Measurements from ENCODE around the gene RPP25.
"Not testable (repeated sequence)": the region's sequence is repeated elsewhere in the genome, so short reads cannot be mapped to it uniquely, and the experiment has no call there.

The RPP25 gene

DNA sequence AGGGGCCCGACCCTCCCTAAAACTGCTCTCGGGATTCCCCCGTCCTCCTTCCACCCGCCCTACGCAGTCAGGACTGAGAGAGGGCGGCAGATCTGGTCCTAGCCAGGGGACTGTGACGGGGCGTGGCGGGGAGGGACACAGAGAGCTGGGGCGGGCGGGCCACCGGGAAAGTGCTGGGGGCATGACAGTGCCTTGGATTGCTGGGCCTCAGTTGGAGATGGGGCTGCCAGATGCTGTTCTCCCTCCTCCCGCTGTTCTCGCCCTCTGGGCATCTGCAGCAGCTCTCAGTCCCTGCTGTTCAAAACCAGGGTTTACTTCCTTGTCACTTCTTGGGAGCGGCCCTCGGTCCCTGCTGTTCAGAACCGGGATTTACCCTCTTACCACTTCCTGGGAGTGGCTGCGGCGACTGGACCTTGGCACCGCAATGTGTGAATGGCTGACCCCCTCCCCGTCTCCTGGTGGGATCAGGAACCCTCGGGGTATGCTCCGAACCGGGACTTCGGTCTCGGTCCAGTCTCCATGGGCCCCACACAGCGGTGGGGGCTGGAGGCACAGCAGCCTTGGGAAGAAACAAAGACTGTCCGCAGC is 1.8 kb upstream of the RPP25 start:
- Mint-ChIP-seq H3K36me3 (no peaks in the 10 kb centered on the region), H3K27me3 (peaks cover 54 to 75% of the 10 kb centered on the region in 2 donors), H3K27ac (peak overlapping the region; percentile 56), H3K4me1 (peaks cover 13 to 44% of the 10 kb centered on the region in 2 donors), H3K4me3 (peak overlapping the region; percentile 34 to 46), H3K9me3 (no peaks in the 10 kb centered on the region)
- DNase-seq (no peak), ATAC-seq (replicated peaks) (no peak)

DNA sequence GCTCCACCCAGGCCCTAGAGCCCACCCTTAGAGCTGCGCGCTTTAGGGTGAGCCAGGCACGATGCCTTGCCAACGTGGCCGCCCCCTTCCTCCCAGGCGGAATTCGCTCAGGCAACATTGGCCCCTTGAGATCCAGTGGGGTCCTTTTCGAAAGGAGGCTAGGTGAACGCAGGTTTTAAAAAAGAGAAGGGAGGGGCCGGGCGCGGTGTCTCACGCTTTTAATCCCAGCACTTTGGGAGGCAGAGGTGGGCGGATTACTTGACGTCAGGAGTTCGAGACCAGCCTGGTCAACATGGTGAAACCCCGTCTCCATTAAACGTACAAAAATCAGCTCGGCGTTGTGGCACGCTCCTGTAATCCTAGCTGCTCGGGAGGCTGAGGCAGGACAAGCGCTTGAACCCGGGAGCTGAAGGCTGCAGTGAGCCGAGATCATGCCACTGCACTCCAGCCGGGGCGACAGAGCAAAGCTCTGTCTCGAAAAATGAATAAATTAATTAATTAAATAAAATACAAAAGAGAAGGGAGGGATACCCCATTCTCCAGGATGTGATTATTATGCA is 984 bp upstream of the RPP25 start:
- Mint-ChIP-seq H3K4me3 (peak overlapping the region; percentile 67 to 77), H3K27me3 (peaks cover 46 to 67% of the 10 kb centered on the region in 2 donors), H3K4me1 (peaks cover 13 to 44% of the 10 kb centered on the region in 2 donors), H3K9me3 (no peaks in the 10 kb centered on the region), H3K27ac (no peak overlapping the region), H3K36me3 (no peaks in the 10 kb centered on the region)
- DNase-seq (no peak), ATAC-seq (replicated peaks) (no peak)

DNA sequence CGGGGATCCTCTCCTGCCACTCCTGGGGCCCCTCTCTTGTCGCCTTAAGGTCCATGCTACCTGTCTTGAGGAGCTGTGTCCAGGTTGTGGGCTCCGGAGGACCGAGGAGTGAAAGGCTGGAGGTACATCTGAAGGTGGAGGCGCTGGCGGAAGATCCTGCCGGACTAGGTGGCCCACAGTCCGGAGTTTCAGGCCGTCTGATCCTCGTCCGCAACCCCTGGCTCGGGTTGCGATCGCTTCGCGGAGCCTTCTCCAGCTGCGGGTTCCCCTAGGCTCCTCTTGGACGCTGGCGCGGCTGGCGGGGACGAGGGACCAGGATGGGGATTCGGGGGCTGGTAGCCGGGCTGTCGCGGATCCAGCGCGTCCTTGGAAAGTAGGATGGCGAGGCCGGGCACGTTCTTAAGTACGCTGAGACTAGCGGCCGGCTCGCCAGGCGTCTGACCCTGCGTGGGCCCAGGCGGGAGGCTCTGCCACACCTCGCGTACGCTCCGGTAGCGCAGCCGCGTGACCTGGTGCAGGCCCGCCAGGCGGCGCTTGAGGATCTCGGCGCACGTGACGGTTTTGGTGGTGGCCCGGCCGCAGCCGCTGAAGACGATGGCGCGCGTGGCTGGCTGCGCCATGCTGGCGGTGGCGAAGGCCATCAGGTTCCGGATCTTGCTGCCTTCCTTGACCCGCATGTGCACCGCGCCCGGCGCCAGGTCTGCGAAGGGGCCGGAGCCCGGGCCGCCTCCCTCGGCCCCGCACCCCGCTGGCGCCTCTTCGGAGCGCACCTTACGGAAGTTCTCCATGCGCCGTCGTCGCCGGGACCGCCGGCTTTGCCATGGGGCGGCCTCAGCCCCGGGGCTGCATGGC is 550 bp downstream of the RPP25 start:
- peak; percentile 47 for DNase-seq
- no peaks in the 10 kb centered on the region for H3K9me3 Mint-ChIP-seq
- no peaks in the 10 kb centered on the region for H3K36me3 Mint-ChIP-seq
- peaks cover 13 to 44% of the 10 kb centered on the region in 2 donors for H3K4me1 Mint-ChIP-seq
- peak; percentile 65 to 74 for ATAC-seq (replicated peaks)
- H3K4me3 Mint-ChIP-seq = peak overlapping the region; percentile 36 to 77
- H3K27ac Mint-ChIP-seq = peak overlapping the region; percentile 31
- peaks cover 36 to 51% of the 10 kb centered on the region in 2 donors for H3K27me3 Mint-ChIP-seq

DNA sequence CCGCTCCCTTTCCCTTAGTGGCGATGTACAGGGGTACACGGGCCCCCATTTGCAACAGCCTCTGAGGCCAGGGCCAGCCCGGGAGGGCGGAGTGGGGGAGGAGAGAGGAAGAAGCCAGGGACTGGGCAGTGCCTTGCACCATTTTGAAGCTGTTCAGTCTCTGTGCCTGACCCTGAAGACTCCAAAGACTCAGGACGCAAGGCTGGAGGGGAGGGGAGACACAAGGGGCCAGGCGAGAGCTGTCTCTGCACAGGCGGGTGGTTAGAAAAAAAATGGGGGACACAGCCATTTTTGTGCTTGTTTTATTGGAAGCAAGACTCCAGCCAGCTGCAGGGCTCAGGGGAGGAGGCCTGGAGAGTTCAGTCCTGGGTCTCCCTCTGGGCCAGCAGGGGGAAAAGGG is 1.6 kb downstream of the RPP25 start:
- ATAC-seq (replicated peaks) (no peak), DNase-seq (no peak)
- Mint-ChIP-seq H3K4me3 (peak overlapping the region; percentile 36 to 77), H3K27ac (no peak overlapping the region), H3K4me1 (peaks cover 16 to 44% of the 10 kb centered on the region in 2 donors), H3K9me3 (no peaks in the 10 kb centered on the region), H3K36me3 (no peaks in the 10 kb centered on the region), H3K27me3 (peaks cover 29 to 42% of the 10 kb centered on the region in 2 donors)

DNA sequence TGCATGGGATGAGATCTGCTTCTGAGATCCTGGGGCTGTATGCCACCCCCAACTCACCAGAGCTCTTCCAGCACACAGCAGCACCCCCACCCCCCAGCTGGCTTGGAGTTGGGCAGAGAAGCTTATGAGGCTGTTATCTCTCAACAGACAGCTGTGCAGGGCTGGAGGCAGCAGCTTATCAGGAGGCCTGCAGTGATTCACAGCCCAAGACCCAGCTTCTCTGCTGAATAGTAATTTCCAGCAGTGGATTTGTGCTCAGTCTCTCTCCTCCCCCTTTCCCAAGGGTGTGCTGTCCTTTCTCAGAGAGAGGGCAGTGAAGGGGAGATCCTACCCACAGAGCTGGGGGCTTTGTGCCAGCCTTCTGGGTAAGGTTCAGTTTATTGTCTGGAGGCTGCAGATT is 2.1 kb downstream of the RPP25 start:
- DNase-seq (no peak), ATAC-seq (replicated peaks) (no peak)
- H3K4me3 Mint-ChIP-seq = no peak overlapping the region
- H3K27me3 Mint-ChIP-seq = peaks cover 27 to 39% of the 10 kb centered on the region in 2 donors
- no peaks in the 10 kb centered on the region for H3K9me3 Mint-ChIP-seq
- H3K4me1 Mint-ChIP-seq = peaks cover 16 to 43% of the 10 kb centered on the region in 2 donors
- H3K36me3 Mint-ChIP-seq = no peaks in the 10 kb centered on the region
- no peak overlapping the region for H3K27ac Mint-ChIP-seq

DNA sequence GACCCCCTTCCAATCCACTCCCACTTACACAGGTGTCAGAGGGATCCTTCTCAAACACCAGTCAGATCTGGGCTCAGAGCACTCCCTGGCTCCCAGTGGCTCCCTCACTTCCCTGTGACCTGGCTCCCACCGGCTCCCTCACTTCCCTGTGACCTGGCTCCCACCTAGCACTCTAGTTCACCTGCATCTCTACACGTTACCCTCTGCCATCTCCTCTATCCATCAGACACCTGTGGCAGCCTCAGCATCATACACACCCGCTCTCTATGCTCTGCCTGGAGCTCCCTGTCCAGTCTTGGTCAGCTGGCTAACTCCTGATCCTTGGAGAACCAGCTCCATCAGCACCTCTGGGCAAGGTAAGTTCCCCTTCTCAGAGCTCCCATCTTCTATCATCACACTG is 5.6 kb downstream of the RPP25 start:
- H3K9me3 Mint-ChIP-seq = no peaks in the 10 kb centered on the region
- no peak for DNase-seq
- no peak overlapping the region for H3K27ac Mint-ChIP-seq
- H3K27me3 Mint-ChIP-seq = peaks cover 10 to 15% of the 10 kb centered on the region in 2 donors
- no peak for ATAC-seq (replicated peaks)
- H3K4me1 Mint-ChIP-seq = peaks cover 8 to 14% of the 10 kb centered on the region in 2 donors
- no peaks in the 10 kb centered on the region for H3K36me3 Mint-ChIP-seq
- H3K4me3 Mint-ChIP-seq = no peak overlapping the region

DNA sequence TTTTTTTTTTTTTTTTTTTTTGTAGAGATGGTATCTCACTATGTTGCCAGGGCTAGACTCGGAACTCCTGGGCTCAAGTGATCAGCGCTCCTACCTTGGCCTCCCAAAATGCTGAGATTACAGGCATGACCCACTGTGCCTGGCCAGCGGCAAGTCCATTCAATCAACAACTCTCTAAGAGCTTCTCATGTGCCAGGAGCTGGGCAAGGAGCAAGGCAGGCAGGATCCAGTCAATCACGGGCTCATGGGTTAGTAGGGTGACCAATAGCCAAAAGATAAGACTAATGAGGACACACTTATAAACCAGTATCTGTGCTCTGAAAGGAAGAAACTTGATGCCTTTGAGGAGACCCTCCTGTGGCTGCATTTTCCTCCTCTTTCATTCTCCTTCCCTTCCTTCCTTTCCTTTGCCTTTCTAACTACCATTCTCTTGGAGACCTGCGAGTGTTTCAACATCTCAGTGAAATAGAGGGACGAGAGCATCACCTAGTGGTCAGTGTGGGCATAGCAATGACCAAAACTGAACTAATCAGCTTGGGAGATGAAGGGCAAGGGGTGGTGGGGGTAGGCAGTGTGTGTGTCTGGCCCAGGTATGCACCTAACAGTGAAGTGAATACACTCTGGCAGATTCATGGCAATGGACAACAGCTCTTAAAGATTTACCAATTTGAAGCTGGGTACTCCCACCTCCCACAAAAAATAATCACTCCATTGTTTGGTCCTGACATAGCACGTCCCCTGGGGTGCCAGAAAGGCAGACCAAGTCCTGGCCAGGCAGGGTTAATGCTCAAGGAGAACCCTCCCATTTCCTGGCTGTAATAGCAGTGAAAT is 6.3 kb downstream of the RPP25 start:
- Mint-ChIP-seq H3K27ac (no peak overlapping the region), H3K27me3 (peaks cover 7 to 8% of the 10 kb centered on the region in 2 donors), H3K9me3 (no peaks in the 10 kb centered on the region), H3K4me1 (peaks cover 6 to 8% of the 10 kb centered on the region in 2 donors), H3K4me3 (no peak overlapping the region), H3K36me3 (no peaks in the 10 kb centered on the region)
- ATAC-seq (replicated peaks) (peak; percentile 86 to 89), DNase-seq (peak; percentile 57)

DNA sequence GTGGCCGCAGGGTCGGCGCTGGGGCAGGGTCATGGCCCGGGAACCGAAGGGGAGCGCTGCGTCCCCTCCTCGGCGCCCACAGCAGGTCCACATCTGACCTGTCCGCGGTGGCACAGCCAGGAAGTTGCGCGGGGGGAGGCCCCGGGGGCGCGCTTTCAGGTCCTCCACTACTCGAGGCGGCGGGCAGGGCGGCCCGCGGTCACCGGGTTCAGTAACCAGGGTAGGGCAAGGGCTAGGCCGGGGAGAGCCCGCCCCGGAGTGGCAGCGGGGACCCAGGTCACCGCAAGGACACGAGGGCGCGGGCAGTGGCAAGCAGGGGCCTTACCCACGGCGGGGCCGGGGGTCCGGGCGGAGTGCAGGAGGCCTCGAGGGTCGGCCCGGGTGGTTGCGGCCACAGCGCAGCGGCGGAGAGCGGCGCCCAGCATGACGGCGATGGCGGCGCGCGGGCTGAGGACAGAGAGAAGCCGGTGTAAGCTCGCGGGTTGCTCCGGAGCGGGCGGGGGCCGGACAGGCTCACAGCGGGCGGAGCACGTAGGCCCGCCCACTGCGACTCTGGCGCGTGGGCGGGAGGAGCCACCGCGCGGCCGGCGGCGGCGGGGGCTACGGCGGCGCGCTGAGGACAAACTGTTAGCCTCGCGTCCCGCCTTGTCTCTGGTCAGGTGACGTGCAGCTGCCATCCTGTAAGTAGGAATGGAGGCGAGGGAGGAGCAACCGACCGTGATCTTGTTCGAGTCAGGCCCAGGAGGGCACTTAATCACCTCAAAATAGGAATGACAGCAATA is 18.8 kb downstream of the RPP25 start, which contains the start of gene COX5A:
TSS of gene COX5A (minus strand) at position 484 of the 782 bp plus-strand sequence. CDS start at position 425, 59 bp downstream.
- Mint-ChIP-seq H3K27me3 (no peaks in the 10 kb centered on the region), H3K27ac (peak within 1 kb of the TSS; percentile 96), H3K4me3 (peak within 1 kb of the TSS; percentile 85 to 90), H3K4me1 (peaks cover 6 to 20% of the 10 kb centered on the region in 2 donors), H3K9me3 (no peaks in the 10 kb centered on the region), H3K36me3 (peaks cover 3 to 7% of the 10 kb centered on the region in 2 donors)
- ATAC-seq (replicated peaks) (peak; percentile 96), DNase-seq (peak; percentile 95)

DNA sequence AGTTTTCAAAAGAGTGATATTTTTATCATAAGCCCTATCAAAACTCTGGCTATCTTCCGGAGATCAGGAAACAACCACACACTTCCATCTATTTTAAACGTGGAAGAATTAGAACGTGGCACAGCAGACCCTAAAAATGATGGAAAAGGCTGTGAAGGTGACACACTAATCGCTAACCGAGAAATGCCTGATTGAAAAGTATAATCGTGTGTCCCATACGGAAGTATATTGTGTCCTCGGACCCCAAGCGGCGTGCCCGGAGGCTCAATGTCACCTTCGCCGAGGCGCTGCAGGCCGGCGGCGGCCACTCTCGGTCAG is 19.3 kb downstream of the RPP25 start:
- H3K9me3 Mint-ChIP-seq = no peaks in the 10 kb centered on the region
- peaks cover 6 to 20% of the 10 kb centered on the region in 2 donors for H3K4me1 Mint-ChIP-seq
- DNase-seq = no peak
- no peaks in the 10 kb centered on the region for H3K27me3 Mint-ChIP-seq
- H3K4me3 Mint-ChIP-seq = peak overlapping the region; percentile 85 to 90
- peak in 1 of 2 donors; percentile 26 for ATAC-seq (replicated peaks)
- peak overlapping the region; percentile 91 for H3K27ac Mint-ChIP-seq
- H3K36me3 Mint-ChIP-seq = peaks cover 3 to 7% of the 10 kb centered on the region in 2 donors

DNA sequence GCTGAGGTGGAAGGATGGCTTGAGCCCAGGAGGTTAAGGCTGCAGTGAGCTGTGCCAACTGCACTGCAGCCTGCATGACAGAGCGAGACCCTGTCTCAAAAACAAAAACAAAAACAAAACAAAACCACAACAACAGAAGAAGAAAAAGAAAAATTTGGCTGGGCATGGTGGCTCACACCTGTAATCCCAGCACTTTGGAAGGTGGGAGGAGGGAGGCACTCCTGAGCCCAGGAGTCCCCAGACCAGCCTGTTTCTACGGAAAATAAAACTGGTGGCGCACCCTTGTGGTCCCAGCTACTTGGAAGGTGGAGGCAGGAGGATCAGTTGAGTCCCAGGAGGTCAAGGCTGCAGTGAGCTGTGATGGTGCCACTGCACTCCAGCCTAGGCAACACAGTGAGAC is 21.4 kb downstream of the RPP25 start:
- Mint-ChIP-seq H3K4me3 (peak overlapping the region; percentile 62 to 63), H3K4me1 (peaks cover 6 to 20% of the 10 kb centered on the region in 2 donors), H3K36me3 (peaks cover 7 to 12% of the 10 kb centered on the region in 2 donors)
- DNase-seq; H3K9me3 Mint-ChIP-seq; ATAC-seq (replicated peaks); H3K27ac Mint-ChIP-seq; H3K27me3 Mint-ChIP-seq: not testable (repeated sequence)

DNA sequence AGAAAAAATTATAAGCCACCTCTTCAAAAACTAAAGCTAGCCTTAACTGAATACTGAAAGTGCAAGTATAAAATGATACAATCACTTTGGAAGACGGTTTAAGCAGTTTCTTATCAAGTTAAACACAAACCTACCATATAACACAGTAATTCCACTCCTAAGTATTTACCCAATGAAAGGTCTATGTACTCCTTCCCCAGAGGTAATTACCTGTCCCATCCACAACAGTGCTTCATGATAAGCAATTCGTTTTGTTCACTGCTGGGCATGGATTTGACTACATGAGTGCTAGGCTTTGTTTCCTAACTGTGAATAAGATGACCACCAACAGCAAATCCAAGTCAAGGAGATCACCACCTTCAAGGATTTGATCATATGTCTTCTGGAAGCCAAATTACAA is 23.0 kb downstream of the RPP25 start:
- Mint-ChIP-seq H3K4me3 (no peak overlapping the region), H3K27ac (no peak overlapping the region), H3K36me3 (peaks cover 8 to 12% of the 10 kb centered on the region in 2 donors), H3K9me3 (no peaks in the 10 kb centered on the region), H3K4me1 (peaks cover 6 to 20% of the 10 kb centered on the region in 2 donors), H3K27me3 (no peaks in the 10 kb centered on the region)
- ATAC-seq (replicated peaks) = no peak
- no peak for DNase-seq

DNA sequence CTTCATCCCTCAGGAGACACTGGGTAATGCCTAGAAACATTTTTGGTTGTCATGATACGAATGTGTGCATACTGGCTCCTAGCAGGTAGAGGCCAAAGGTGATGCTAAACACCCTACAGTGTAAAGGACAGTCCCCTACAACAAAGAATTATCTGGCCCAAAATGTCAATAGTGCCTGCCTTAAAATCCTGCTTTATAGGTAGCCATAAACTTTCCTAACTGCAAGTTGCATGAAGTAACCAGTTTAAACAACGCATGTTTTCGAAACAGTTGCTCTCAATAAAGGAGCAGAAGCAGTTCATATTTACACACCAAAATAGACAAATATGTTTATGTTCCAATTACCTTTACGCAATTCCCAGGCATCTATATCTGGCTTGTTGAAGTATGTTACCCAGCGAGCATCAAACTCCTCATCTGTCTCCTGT is 27.8 kb downstream of the RPP25 start:
- H3K36me3 Mint-ChIP-seq = peaks cover 9 to 14% of the 10 kb centered on the region in 2 donors
- H3K4me3 Mint-ChIP-seq = no peak overlapping the region
- DNase-seq (no peak), ATAC-seq (replicated peaks) (no peak)
- no peaks in the 10 kb centered on the region for H3K27me3 Mint-ChIP-seq
- peaks cover 0 to 5% of the 10 kb centered on the region in 2 donors for H3K4me1 Mint-ChIP-seq
- H3K27ac Mint-ChIP-seq = no peak overlapping the region
- H3K9me3 Mint-ChIP-seq = no peaks in the 10 kb centered on the region

DNA sequence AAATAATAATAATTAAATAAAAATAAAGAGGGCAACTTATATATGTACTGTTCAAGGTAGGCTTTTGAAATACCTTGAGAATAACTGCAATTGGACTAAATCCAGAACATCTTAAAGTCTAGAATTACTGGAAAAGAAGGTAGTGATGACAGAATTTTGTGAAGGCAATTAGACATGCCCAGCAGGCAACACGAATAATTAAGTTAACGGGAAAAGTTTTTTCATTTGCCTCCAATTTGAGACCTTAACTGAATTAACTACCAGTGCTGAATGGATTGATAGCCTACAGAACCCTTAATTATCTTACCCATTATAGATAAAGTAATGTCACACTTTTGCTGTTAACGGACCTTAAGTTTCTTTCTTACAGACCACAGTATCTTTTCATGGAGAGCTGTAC is 32.0 kb downstream of the RPP25 start:
- Mint-ChIP-seq H3K27me3 (no peaks in the 10 kb centered on the region), H3K36me3 (peaks cover 15 to 28% of the 10 kb centered on the region in 2 donors), H3K4me3 (no peak overlapping the region), H3K9me3 (no peaks in the 10 kb centered on the region), H3K27ac (no peak overlapping the region), H3K4me1 (no peaks in the 10 kb centered on the region)
- ATAC-seq (replicated peaks) (no peak), DNase-seq (no peak)

Data from stimulated activated naive B cell treated with anti-CD40 and anti-IgM and Interleukin-4, amounts not matched to agents 10 μg/mL and 1 μg/mL and 100 μg/mL, for 72 hours (primary cell).